IPS-15b (cell line): Measurements from ENCODE around the gene CDC34.

Experiments
- H3K27me3 ChIP-seq: one replicate; pipeline ENCODE4 v1.6.1; 2013; ENCODE audit warnings: low read length; ENCODE audit not compliant: control insufficient read depth, insufficient read depth
- H3K36me3 ChIP-seq: one replicate; pipeline ENCODE4 v1.6.1; 2013; ENCODE audit warnings: low read length; ENCODE audit not compliant: control insufficient read depth, insufficient read depth
- H3K4me1 ChIP-seq: one replicate; pipeline ENCODE4 v1.6.1; 2013; ENCODE audit warnings: mild to moderate bottlenecking, low read length; ENCODE audit not compliant: control insufficient read depth, insufficient read depth
- H3K4me3 ChIP-seq: one replicate; pipeline ENCODE4 v1.5.1; 2013; ENCODE audit warnings: low read depth, low read length
- H3K9ac ChIP-seq: one replicate; pipeline ENCODE4 v1.6.1; 2013; ENCODE audit warnings: low read depth, mild to moderate bottlenecking, low read length
- H3K9me3 ChIP-seq: one replicate; pipeline ENCODE4 v1.6.1; 2013; ENCODE audit warnings: mild to moderate bottlenecking, low read length; ENCODE audit not compliant: control insufficient read depth, insufficient read depth

The CDC34 gene

GRCh38 chr19:513368-514165, 18.0 kb upstream of the CDC34 start:
- H3K27me3 ChIP-seq: peaks cover 16% of the 10 kb centered on the region
- no peak overlapping the region for H3K4me3 ChIP-seq
- H3K4me1 ChIP-seq: peaks cover 5% of the 10 kb centered on the region
- H3K9me3 ChIP-seq: no peaks in the 10 kb centered on the region
- no peaks in the 10 kb centered on the region for H3K36me3 ChIP-seq
- H3K9ac ChIP-seq: no peak overlapping the region

DNA sequence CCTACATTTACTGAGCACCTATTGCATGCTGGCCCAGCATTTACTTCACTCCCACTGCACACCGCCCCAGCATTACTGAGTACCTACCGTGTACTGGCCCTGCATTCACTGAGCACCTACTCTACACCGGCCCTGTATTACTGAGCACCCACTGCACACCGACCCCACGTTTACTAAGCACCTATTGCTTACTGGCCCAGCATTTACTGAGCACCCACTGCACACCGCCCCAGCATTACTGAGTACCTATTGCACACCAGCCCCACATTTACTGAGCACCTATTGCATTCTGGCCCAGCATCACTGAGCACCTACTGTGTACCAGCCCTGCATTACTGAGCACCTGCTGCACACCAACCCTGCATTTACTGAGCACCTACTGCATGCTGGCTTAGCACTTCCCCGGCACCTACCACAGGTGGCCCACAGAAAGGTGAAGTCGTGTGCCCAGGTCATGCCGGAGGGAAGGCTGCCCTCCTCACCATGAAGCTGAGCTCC, 17.3 kb upstream of the CDC34 start:
- Histone ChIP-seq H3K4me1 (peaks cover 5% of the 10 kb centered on the region), H3K9ac (no peak overlapping the region), H3K27me3 (peaks cover 16% of the 10 kb centered on the region), H3K9me3 (no peaks in the 10 kb centered on the region), H3K4me3 (no peak overlapping the region), H3K36me3 (no peaks in the 10 kb centered on the region)

- Histone ChIP-seq H3K4me1 (no peaks in the 10 kb centered on the region), H3K36me3 (no peaks in the 10 kb centered on the region), H3K9me3 (no peaks in the 10 kb centered on the region), H3K9ac (no peak overlapping the region), H3K27me3 (peaks cover 16% of the 10 kb centered on the region), H3K4me3 (no peak overlapping the region)
Measured at GRCh38 chr19:517721-518597, 13.6 kb upstream of the CDC34 start.

DNA sequence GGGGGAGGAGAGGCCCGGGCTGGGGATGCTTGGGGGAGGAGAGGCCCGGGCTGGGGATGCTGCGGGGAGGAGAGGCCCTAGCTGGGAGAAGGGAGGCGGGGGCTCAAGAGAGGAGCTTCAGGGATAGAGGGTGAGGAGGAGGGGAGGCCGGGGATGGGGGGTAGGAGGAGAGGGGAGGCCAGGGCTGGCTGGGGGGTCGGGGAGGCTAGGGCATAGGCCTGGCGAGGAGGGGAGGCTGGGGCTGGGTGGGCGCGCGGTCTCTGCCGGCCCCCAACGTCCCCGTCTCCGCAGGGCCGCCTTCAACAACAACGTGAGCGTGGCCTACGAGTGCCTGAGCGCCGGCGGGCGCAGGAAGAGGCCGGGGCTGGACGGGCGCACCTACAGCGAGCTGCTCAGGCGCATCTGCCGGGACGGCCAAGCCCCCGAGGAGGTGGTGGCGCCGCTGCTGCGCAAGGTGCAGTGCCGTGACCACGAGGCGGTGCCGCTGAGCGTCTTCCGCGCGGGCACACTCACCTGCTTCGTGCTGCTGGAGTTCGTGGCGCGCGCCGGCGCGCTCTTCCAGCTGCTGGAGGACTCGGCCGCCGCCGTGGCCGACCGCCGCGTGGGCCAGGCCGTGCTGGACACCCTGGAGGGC, 12.8 kb upstream of the CDC34 start:
- H3K4me1 ChIP-seq: no peaks in the 10 kb centered on the region
- H3K36me3 ChIP-seq: no peaks in the 10 kb centered on the region
- no peaks in the 10 kb centered on the region for H3K9me3 ChIP-seq
- peaks cover 11% of the 10 kb centered on the region for H3K27me3 ChIP-seq
- H3K9ac ChIP-seq: no peak overlapping the region
- H3K4me3 ChIP-seq: peak overlapping the region; percentile 26

DNA sequence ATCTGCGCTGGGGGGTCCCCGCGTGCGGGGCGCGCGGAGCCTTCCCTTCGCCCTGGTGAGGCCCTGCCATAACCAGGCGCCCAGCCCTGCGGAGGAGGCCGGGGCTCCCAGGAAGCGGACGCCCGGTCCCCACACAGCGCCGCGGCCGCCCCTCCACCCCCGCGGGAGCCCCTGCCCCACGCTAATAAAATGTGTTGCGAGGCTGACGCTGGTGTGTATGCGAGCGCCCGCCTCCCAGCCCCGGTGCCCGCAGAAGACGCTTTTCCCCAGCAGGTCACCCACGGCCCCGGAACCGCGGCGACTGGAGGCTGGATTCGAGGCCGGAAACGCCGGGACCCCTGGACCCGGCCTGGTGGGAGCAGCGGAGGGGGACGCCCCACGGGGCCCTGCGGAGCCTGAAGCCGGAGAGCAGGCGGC, 12.1 kb upstream of the CDC34 start:
- Histone ChIP-seq H3K36me3 (no peaks in the 10 kb centered on the region), H3K4me3 (no peak overlapping the region), H3K27me3 (peaks cover 4% of the 10 kb centered on the region), H3K9ac (no peak overlapping the region), H3K9me3 (no peaks in the 10 kb centered on the region), H3K4me1 (no peaks in the 10 kb centered on the region)

- peaks cover 4% of the 10 kb centered on the region for H3K27me3 ChIP-seq
- H3K36me3 ChIP-seq: no peaks in the 10 kb centered on the region
- H3K9ac ChIP-seq: no peak overlapping the region
- H3K9me3 ChIP-seq: no peaks in the 10 kb centered on the region
- no peaks in the 10 kb centered on the region for H3K4me1 ChIP-seq
- no peak overlapping the region for H3K4me3 ChIP-seq
Measured at GRCh38 chr19:522726-523125, 8.8 kb upstream of the CDC34 start.

GRCh38 chr19:524062-524674, 7.4 kb upstream of the CDC34 start:
- H3K4me3 ChIP-seq: no peak overlapping the region
- H3K27me3 ChIP-seq: peaks cover 4% of the 10 kb centered on the region
- H3K9me3 ChIP-seq: no peaks in the 10 kb centered on the region
- H3K36me3 ChIP-seq: no peaks in the 10 kb centered on the region
- H3K9ac ChIP-seq: no peak overlapping the region
- H3K4me1 ChIP-seq: no peaks in the 10 kb centered on the region

- Histone ChIP-seq H3K4me1 (no peaks in the 10 kb centered on the region), H3K9me3 (no peaks in the 10 kb centered on the region), H3K36me3 (no peaks in the 10 kb centered on the region), H3K9ac (no peak overlapping the region), H3K4me3 (no peak overlapping the region), H3K27me3 (peaks cover under 1% of the 10 kb centered on the region)
Measured at GRCh38 chr19:525029-525428, 6.5 kb upstream of the CDC34 start.

DNA sequence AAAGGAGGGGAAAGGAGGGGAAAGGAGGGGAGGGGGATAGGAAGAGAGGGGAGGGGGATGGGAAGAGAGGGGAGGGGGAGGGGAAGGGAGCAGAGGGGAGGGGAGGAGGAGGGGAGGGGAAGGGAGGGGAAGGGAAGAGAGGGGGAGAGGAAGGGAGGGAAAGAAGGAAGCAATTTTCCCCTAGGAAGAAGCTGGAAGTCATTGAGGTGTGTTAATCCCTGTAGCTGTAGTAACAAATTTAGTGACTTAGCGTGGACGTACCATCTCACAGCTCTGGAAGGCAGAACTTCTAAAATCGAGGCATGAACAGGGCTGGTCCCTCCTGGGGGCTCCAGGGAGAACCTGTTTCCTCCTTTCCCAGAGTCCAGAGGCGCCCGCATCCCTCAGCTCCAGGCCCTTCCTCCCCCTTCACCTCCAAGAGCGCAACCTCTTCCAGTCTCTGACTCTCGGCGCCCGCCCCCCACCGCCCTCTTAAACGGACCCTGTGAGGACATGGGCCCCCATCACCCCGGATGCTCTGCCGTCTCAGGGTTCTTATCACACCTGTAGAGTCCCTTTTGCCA, 5.6 kb upstream of the CDC34 start:
- H3K27me3 ChIP-seq: no peaks in the 10 kb centered on the region
- H3K36me3 ChIP-seq: no peaks in the 10 kb centered on the region
- H3K4me3 ChIP-seq: no peak overlapping the region
- H3K9ac ChIP-seq: no peak overlapping the region
- no peaks in the 10 kb centered on the region for H3K4me1 ChIP-seq
- H3K9me3 ChIP-seq: no peaks in the 10 kb centered on the region

DNA sequence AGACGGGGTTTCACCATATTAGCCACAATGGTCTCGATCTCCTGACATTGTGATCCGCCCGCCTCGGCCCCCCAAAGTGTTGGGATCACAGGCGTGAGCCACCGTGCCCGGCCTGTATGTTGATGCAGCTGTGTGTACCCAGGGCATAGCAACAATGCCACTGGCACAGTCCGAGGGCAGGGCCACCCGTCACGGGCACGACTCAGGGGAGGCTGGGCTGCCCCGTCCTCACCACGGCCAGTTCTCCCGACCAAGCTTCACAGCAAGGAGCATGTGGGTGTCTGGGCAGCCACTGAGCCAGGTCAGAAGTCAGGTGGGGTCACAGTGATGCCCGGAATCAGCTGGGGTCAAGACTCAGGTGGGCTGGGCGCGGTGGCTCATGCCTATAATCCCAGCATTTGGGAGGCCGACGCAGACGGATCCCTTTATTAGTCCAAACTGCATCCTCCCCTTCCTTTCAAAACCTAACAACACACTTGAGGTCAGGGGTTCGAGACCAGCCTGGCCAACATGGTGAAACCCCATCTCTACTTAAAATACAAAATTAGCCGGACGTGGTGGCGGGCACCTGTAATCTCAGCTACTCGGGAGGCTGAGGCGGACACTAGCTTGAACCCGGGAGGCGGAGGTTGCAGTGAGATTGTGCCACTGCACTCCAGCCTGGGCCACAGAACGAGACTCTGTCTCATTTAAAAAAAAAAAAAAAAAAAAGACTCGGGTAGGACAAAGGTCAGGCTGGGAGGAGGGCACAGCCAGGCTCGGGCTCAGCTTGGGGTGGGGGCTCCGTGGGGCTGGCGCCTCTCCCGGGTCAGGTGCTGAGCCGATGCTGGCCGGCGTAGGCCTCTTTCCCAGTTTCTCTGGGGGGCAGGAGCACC, 1.2 kb upstream of the CDC34 start:
- Histone ChIP-seq H3K27me3 (no peaks in the 10 kb centered on the region), H3K9me3 (no peaks in the 10 kb centered on the region), H3K36me3 (peaks cover 10% of the 10 kb centered on the region), H3K4me1 (peaks cover 3% of the 10 kb centered on the region), H3K9ac (peak overlapping the region; percentile 24), H3K4me3 (peak overlapping the region; percentile 65)
